H1 (cell line): Measurements from ENCODE around the gene MCM5. TPM values are rescaled to one million over a fixed set of nuclear protein-coding genes. Genes with fewer than 3 reads are reported as not detected.

ENCODE experiments used
- CTCF ChIA-PET: fragments of 300-600 bp; sonication (Branson Sonifier 250); formaldehyde crosslinking; loops from one replicate; lab custom pipeline; 2021; ENCODE audit not compliant: partially characterized antibody; lab: Charles Lee
- POLR2A ChIA-PET: fragments of 300-600 bp; sonication (Branson Sonifier 250); formaldehyde crosslinking; loops from one replicate; lab custom pipeline; 2021; ENCODE audit warnings: inconsistent platforms; ENCODE audit not compliant: partially characterized antibody; lab: Charles Lee
- DNase-seq, 2 experiments: peaks; one replicate each; pipeline versions ENCODE4 v3.0.0 to v3.0.0-alpha.2; 2010 to 2022; ENCODE audit warnings: low spot score in 2 of 2, low read depth in 1 of 2, mixed read lengths in 1 of 2
- FAIRE-seq: peaks from 2 replicates; lab custom pipeline; 2011; peaks lifted over from hg19 to GRCh38; lab: Jason Lieb, UNC
- H2AFZ ChIP-seq: 2 replicates; pipeline ENCODE4 v1.8.1; 2012; ENCODE audit warnings: low read length, inconsistent platforms
- H2AK5ac ChIP-seq: 2 replicates; pipeline ENCODE4 v1.6.1; 2013; ENCODE audit warnings: low read depth, low read length
- H2BK120ac ChIP-seq: replicated peaks from 2 replicates; pipeline ENCODE3; 2013; ENCODE audit warnings: low read depth, low read length, inconsistent platforms
- H2BK12ac ChIP-seq: 2 replicates; pipeline ENCODE4 v1.6.1; 2013; ENCODE audit warnings: low read depth, low read length
- H2BK15ac ChIP-seq: 2 replicates; pipeline ENCODE4 v1.6.1; 2013; ENCODE audit warnings: low read length
- H2BK20ac ChIP-seq: 2 replicates; pipeline ENCODE4 v1.6.1; 2013; ENCODE audit warnings: low read length
- H2BK5ac ChIP-seq: 2 replicates; pipeline ENCODE4 v1.6.1; 2013; ENCODE audit warnings: low read depth, low read length
- H3K14ac ChIP-seq: 2 replicates; pipeline ENCODE4 v1.6.1; 2013; ENCODE audit warnings: inconsistent platforms; ENCODE audit not compliant: insufficient read length
- H3K18ac ChIP-seq: 2 replicates; pipeline ENCODE4 v1.6.1; 2013; ENCODE audit warnings: low read length; ENCODE audit errors: extremely low read depth
- H3K23ac ChIP-seq: 2 replicates; pipeline ENCODE4 v1.6.1; 2013; ENCODE audit warnings: inconsistent platforms; ENCODE audit not compliant: insufficient read length
- H3K23me2 ChIP-seq: 2 replicates; pipeline ENCODE4 v1.6.1; 2013; ENCODE audit warnings: low read depth, low read length
- H3K27ac ChIP-seq: 2 replicates; pipeline ENCODE4 v1.6.1; 2011; ENCODE audit warnings: low read depth, low read length, inconsistent platforms
- H3K27me3 ChIP-seq, 4 experiments: replicated peaks in 1 of 4; 1 replicate in 1 of 4; 2 replicates in 3 of 4; pipeline versions ENCODE4 v1.6.1 to v1.8.1; 2011 to 2013; ENCODE audit warnings: low read length in 3 of 4, mild to moderate bottlenecking in 3 of 4, inconsistent platforms in 2 of 4, mixed read lengths in 2 of 4, moderate library complexity in 1 of 4; ENCODE audit not compliant: control insufficient read depth in 3 of 4, insufficient read depth in 3 of 4; ENCODE audit errors: extremely low read depth in 1 of 4
- H3K36me3 ChIP-seq, 4 experiments: 2 replicates each; pipeline versions ENCODE4 v1.6.1 to v1.8.1; 2011 to 2013; ENCODE audit warnings: mild to moderate bottlenecking in 4 of 4, low read length in 3 of 4, moderate library complexity in 2 of 4, control low read depth in 1 of 4, inconsistent platforms in 1 of 4; ENCODE audit not compliant: insufficient read depth in 4 of 4, control insufficient read depth in 2 of 4
- H3K4ac ChIP-seq: replicated peaks from 2 replicates; pipeline ENCODE3; 2013; ENCODE audit warnings: low read length, low read depth, mixed read lengths, inconsistent platforms; ENCODE audit not compliant: insufficient read length
- H3K4me1 ChIP-seq, 4 experiments: replicated peaks in 1 of 4; 1 replicate in 1 of 4; 2 replicates in 3 of 4; pipeline versions ENCODE4 v1.6.1 to v1.8.1; 2011 to 2013; ENCODE audit warnings: low read length in 3 of 4, inconsistent platforms in 2 of 4, mixed read lengths in 1 of 4; ENCODE audit not compliant: insufficient read depth in 4 of 4, control insufficient read depth in 3 of 4
- H3K4me2 ChIP-seq, 2 experiments: 2 replicates each; pipeline versions ENCODE4 v1.6.1 to v1.8.1; 2011 to 2013; ENCODE audit warnings: low read depth in 2 of 2, low read length in 2 of 2, control low read depth in 1 of 2, inconsistent platforms in 1 of 2, mild to moderate bottlenecking in 1 of 2; ENCODE audit not compliant: insufficient read depth in 1 of 2
- H3K4me3 ChIP-seq, 4 experiments: fragments of 200-600, 300-600 bp in 1 of 4; sonication (generic), shearing (Covaris generic), sonication (Bioruptor Twin) in 1 of 4; 2 replicates each; pipeline versions ENCODE4 v1.5.1 to v1.8.1; 2011 to 2016; ENCODE audit warnings: low read length in 4 of 4, low read depth in 3 of 4, control low read depth in 2 of 4, inconsistent platforms in 2 of 4, mild to moderate bottlenecking in 2 of 4, mixed read lengths in 1 of 4, moderate library complexity in 1 of 4; ENCODE audit not compliant: insufficient read depth in 2 of 4; ENCODE audit errors: extremely low read depth in 1 of 4
- H3K56ac ChIP-seq: replicated peaks from 2 replicates; pipeline ENCODE3; 2013; ENCODE audit warnings: low read depth, mild to moderate bottlenecking, mixed read lengths, low read length, inconsistent platforms; ENCODE audit not compliant: insufficient read length
- H3K79me1 ChIP-seq: 2 replicates; pipeline ENCODE4 v1.6.1; 2013; ENCODE audit warnings: low read depth, low read length, control low read depth
- H3K79me2 ChIP-seq, 2 experiments: 2 replicates each; pipeline versions ENCODE4 v1.6.1 to v1.8.1; 2012 to 2013; ENCODE audit warnings: low read length in 2 of 2, mild to moderate bottlenecking in 2 of 2, inconsistent platforms in 1 of 2; ENCODE audit not compliant: insufficient read depth in 2 of 2, control insufficient read depth in 1 of 2
- H3K9ac ChIP-seq, 4 experiments: replicated peaks in 1 of 4; 1 replicate in 1 of 4; 2 replicates in 3 of 4; pipeline versions ENCODE4 v1.6.1 to v1.8.1; 2011 to 2013; ENCODE audit warnings: low read depth in 3 of 4, low read length in 3 of 4, control low read depth in 2 of 4, mild to moderate bottlenecking in 2 of 4, moderate library complexity in 2 of 4, inconsistent platforms in 1 of 4; ENCODE audit errors: extremely low read depth in 1 of 4
- H3K9me3 ChIP-seq, 2 experiments: 2 replicates each; pipeline versions ENCODE4 v1.6.1 to v1.8.1; 2012 to 2013; ENCODE audit warnings: mild to moderate bottlenecking in 2 of 2, moderate library complexity in 2 of 2, control low read depth in 1 of 2, inconsistent platforms in 1 of 2, low read depth in 1 of 2, low read length in 1 of 2, mixed read lengths in 1 of 2; ENCODE audit not compliant: insufficient read depth in 2 of 2
- H4K20me1 ChIP-seq, 2 experiments: replicated peaks in 1 of 2; 2 replicates each; pipeline versions ENCODE3 to v1.8.1; 2011 to 2013; ENCODE audit warnings: inconsistent platforms in 2 of 2, low read length in 2 of 2, mild to moderate bottlenecking in 1 of 2; ENCODE audit not compliant: insufficient read depth in 2 of 2, control insufficient read depth in 1 of 2
- H4K5ac ChIP-seq: 2 replicates; pipeline ENCODE4 v1.6.1; 2013; ENCODE audit warnings: low read length, low read depth, mixed read lengths, inconsistent platforms; ENCODE audit not compliant: insufficient read length
- H4K8ac ChIP-seq: 2 replicates; pipeline ENCODE4 v1.8.0; 2013; ENCODE audit warnings: mild to moderate bottlenecking, moderate library complexity, low read length, inconsistent platforms; ENCODE audit not compliant: insufficient read depth; ENCODE audit errors: extremely low read depth
- H4K91ac ChIP-seq: replicated peaks from 2 replicates; pipeline ENCODE3; 2013; ENCODE audit warnings: low read length, mixed read lengths, inconsistent platforms; ENCODE audit not compliant: insufficient read length
- BCL11A ChIP-seq, 2 experiments: IDR thresholded peaks; one replicate each; pipeline ENCODE4 v1.6.1; 2011; ENCODE audit warnings: low read depth in 2 of 2, low read length in 2 of 2, mild to moderate bottlenecking in 2 of 2
- EP300 ChIP-seq, 2 experiments: IDR thresholded peaks; 1 replicate in 1 of 2; 2 replicates in 1 of 2; pipeline ENCODE4 v1.6.1; 2011 to 2012; ENCODE audit warnings: low read depth in 2 of 2, low read length in 2 of 2, mild to moderate bottlenecking in 2 of 2, borderline replicate concordance in 1 of 2, inconsistent platforms in 1 of 2, moderate library complexity in 1 of 2
- HDAC2 ChIP-seq, 2 experiments: fragments of 300-600 bp in 1 of 2; sonication (generic) in 1 of 2; IDR thresholded peaks; 2 replicates each; pipeline ENCODE4 v1.6.1; 2011 to 2012; ENCODE audit warnings: low read depth in 2 of 2, low read length in 2 of 2, mild to moderate bottlenecking in 2 of 2, moderate library complexity in 2 of 2, borderline replicate concordance in 1 of 2, inconsistent platforms in 1 of 2
- KDM1A ChIP-seq: fragments of 200-600, 300-600 bp; sonication (generic); IDR thresholded peaks from 2 replicates; pipeline ENCODE4 v1.7.1; 2016; ENCODE audit warnings: mild to moderate bottlenecking, low read length, borderline replicate concordance
- KDM5A ChIP-seq: fragments of 200-600 bp; IDR thresholded peaks from 2 replicates; pipeline ENCODE4 v1.7.1; 2012; ENCODE audit warnings: mild to moderate bottlenecking, low read length, inconsistent platforms, mixed read lengths
- NANOG ChIP-seq: IDR thresholded peaks from 2 replicates; pipeline ENCODE4 v1.6.1; 2011; ENCODE audit warnings: low read length, low read depth, mild to moderate bottlenecking, inconsistent platforms; ENCODE audit not compliant: insufficient read depth, poor library complexity, severe bottlenecking
- RBBP5 ChIP-seq: IDR thresholded peaks from 2 replicates; pipeline ENCODE4 v1.7.1; 2012; ENCODE audit warnings: low read depth, mild to moderate bottlenecking, inconsistent platforms, low read length, moderate library complexity, borderline replicate concordance
- TAF7 ChIP-seq: optimal IDR thresholded peaks from 2 replicates; pipeline ENCODE3; 2011; ENCODE audit warnings: low read depth, mild to moderate bottlenecking, inconsistent platforms, low read length, moderate library complexity, borderline replicate concordance
- TBP ChIP-seq: IDR thresholded peaks from 2 replicates; pipeline ENCODE4 v1.6.1; 2011; ENCODE audit warnings: low read depth, low read length, improper control_type of control experiment
- WGBS, 2 experiments: shearing (Covaris generic) in 1 of 2; methylation state at CpG; one replicate each; pipeline versions ENCODE4 v1.1.6 to v1.1.7; 2013 to 2015; ENCODE audit warnings: low lambda C conversion rate in 2 of 2, mixed read lengths in 2 of 2, inconsistent platforms in 1 of 2, low coverage in 1 of 2, missing lambda C conversion rate in 1 of 2; ENCODE audit not compliant: insufficient replicate concordance in 2 of 2, insufficient coverage in 1 of 2, insufficient read length in 1 of 2; ENCODE audit errors: extremely low coverage in 1 of 2, missing lambda C conversion rate in 1 of 2; 5-methylcytosine and 5-hydroxymethylcytosine counted together
- polyA plus RNA-seq, 7 experiments: library from polyadenylated mRNA; depleted of rRNA in 3 of 7; stranded (reverse) in 5 of 7; unstranded in 2 of 7; fragments of >200 nt in 5 of 7; fragments of 200-250 nt in 2 of 7; gene quantifications; 1 replicate in 5 of 7; 2 replicates in 1 of 7; 4 replicates in 1 of 7; pipeline versions ENCODE4 v1.2.1 to v1.2.3, GENCODE V29; 2011 to 2013; ENCODE audit warnings: missing spikeins in 2 of 7, mixed read lengths in 2 of 7
- total RNA-seq: library from RNA; stranded (reverse); fragmentation: NEBNext Ultra II Directional; extraction: Animal tissue kit (Norgen Biotek cat#: 25700); gene quantifications from 2 replicates; pipeline ENCODE4 v1.2.1, GENCODE V29; 2021

Gene MCM5
- total and polyA plus RNA-seq, 2 of the 8 experiments (the other 6 are each of a cell fraction or from before 2014, with no cell fraction given), result 210 to 305 TPM

GRCh38 chr22:35442471-35442870 lies 42.5 kb downstream of the MCM5 start:
- H2AK5ac ChIP-seq, result no peak overlapping the region
- no peak overlapping the region for H3K4ac ChIP-seq
- 0 out of 8 replicates have a peak, but pooled peaks cover 0 to 3% (median 0%) of the 10 kb centered on the region in 4 experiments for H3K36me3 ChIP-seq
- DNase-seq (no peak), FAIRE-seq (no peak)
- no peak overlapping the region for H2BK5ac ChIP-seq
- H3K23ac ChIP-seq, result no peak overlapping the region
- ChIA-PET POLR2A (interaction anchor here (0.7 to 1.7 kb wide), 5 partner anchors 19 to 74 kb away, joined by 3 to 4 read pairs (median 3); no protein-coding TSS in a partner anchor), CTCF (interaction anchor here (1.3 to 1.9 kb wide), 3 partner anchors 11 to 133 kb away, joined by 3 to 4 read pairs (median 3); no protein-coding TSS in a partner anchor)
- H3K4me3 ChIP-seq, result no peak overlapping the region
- H3K14ac ChIP-seq, result no peak overlapping the region
- no peak overlapping the region for H3K9ac ChIP-seq
- H2AFZ ChIP-seq, result no peak overlapping the region
- H3K4me2 ChIP-seq, result no peak overlapping the region
- H3K27ac ChIP-seq, result no peak overlapping the region
- H3K56ac ChIP-seq, result no peak overlapping the region
- WGBS, 2 experiments, result 91% methylated on average over 6 of the region's 6 CpGs; no CpG with 5 or more reads in 1 of the 2 experiments
- no peaks in the 10 kb centered on the region for H3K9me3 ChIP-seq
- H4K5ac ChIP-seq, result no peak overlapping the region
- H3K23me2 ChIP-seq, result peaks cover 13% of the 10 kb centered on the region; the same call in 1 of the 2 replicates
- no peak overlapping the region for H3K18ac ChIP-seq
- H3K79me2 ChIP-seq, result no peaks in the 10 kb centered on the region
- peaks cover 0 to 2% of the 10 kb centered on the region in 2 experiments for H4K20me1 ChIP-seq
- no peaks in the 10 kb centered on the region for H3K27me3 ChIP-seq
- H2BK15ac ChIP-seq, result no peak overlapping the region
- no peak overlapping the region for H4K8ac ChIP-seq
- no peaks in the 10 kb centered on the region for H3K79me1 ChIP-seq
- H2BK120ac ChIP-seq, result no peak overlapping the region
- TF ChIP-seq KDM5A, result no peak
- no peak for TF ChIP-seq RBBP5
- no peak for TF ChIP-seq EP300 (IDR thresholded peaks at IDR 0.05; ENCODE audit: borderline replicate concordance in 1 of 2, low read depth in 2 of 2, low read length in 2 of 2)
- no peak for TF ChIP-seq TBP
- no peak for TF ChIP-seq KDM1A
- no peak for TF ChIP-seq BCL11A (IDR thresholded peaks at IDR 0.05; ENCODE audit: low read depth in 2 of 2, low read length in 2 of 2)
- TF ChIP-seq NANOG, result no peak
- TF ChIP-seq TAF7, result no peak
- no peak for TF ChIP-seq HDAC2 (IDR thresholded peaks at IDR 0.05; ENCODE audit: borderline replicate concordance in 1 of 2, low read depth in 2 of 2, low read length in 2 of 2)
- TF ChIP-seq, all 59 proteins: peak for 0
- H2BK20ac ChIP-seq, result no peak overlapping the region
- no peak overlapping the region for H2BK12ac ChIP-seq
- H4K91ac ChIP-seq, result no peak overlapping the region
- H3K4me1 ChIP-seq, result peaks cover 0 to 7% (median under 1%) of the 10 kb centered on the region in 4 experiments; a peak in 4 of 7 replicates
